Central memory CD8-positive, alpha-beta T cell (primary cell): ENCODE data around the gene CNN2.
A peak's percentile ranks its signal among the peaks of the same experiment; 100 is the strongest.

Experiments
- ATAC-seq: fragments of 150-1000 bp; cut with Tn5 transposase; replicated peaks from 2 replicates; pipeline ENCODE4 v1.10.0; 2022; ENCODE audit warnings: mild to moderate bottlenecking, moderate FRiP score, moderate number of reproducible peaks; ENCODE audit not compliant: poor library complexity, severe bottlenecking; ENCODE audit errors: extremely low read depth
- DNase-seq, 2 donors: peaks; one replicate each; pipeline ENCODE4 v3.0.0; 2021; ENCODE audit warnings: low spot score in 2 of 2
- H3K27ac Mint-ChIP-seq: one replicate; pipeline ENCODE4 v1.8.0; 2022; ENCODE audit warnings: low read depth, mild to moderate bottlenecking, moderate library complexity, mixed read lengths
- H3K27me3 Mint-ChIP-seq: one replicate; pipeline ENCODE4 v1.8.0; 2022; ENCODE audit warnings: mixed read lengths
- H3K36me3 Mint-ChIP-seq: one replicate; pipeline ENCODE4 v1.8.0; 2022; ENCODE audit warnings: mild to moderate bottlenecking, moderate library complexity, mixed read lengths; ENCODE audit not compliant: insufficient read depth
- H3K4me1 Mint-ChIP-seq: one replicate; pipeline ENCODE4 v1.8.0; 2022; ENCODE audit warnings: mixed read lengths
- H3K4me3 Mint-ChIP-seq: one replicate; pipeline ENCODE4 v1.8.0; 2022; ENCODE audit warnings: mild to moderate bottlenecking, moderate library complexity, mixed read lengths
- H3K9me3 Mint-ChIP-seq: one replicate; pipeline ENCODE4 v1.8.0; 2022; ENCODE audit warnings: mixed read lengths

Gene CNN2

GRCh38 chr19:1032264-1032867, 6.0 kb downstream of the CNN2 start:
- DNase-seq (no peak), ATAC-seq (no peak)
- H3K27me3 Mint-ChIP-seq, result no peaks in the 10 kb centered on the region
- peaks cover 66% of the 10 kb centered on the region for H3K36me3 Mint-ChIP-seq
- H3K4me3 Mint-ChIP-seq, result peak overlapping the region; percentile 98
- H3K4me1 Mint-ChIP-seq, result peaks cover 38% of the 10 kb centered on the region
- H3K27ac Mint-ChIP-seq, result peak overlapping the region; percentile 91
- no peaks in the 10 kb centered on the region for H3K9me3 Mint-ChIP-seq

GRCh38 chr19:1035998-1036621, 9.7 kb downstream of the CNN2 start:
- Mint-ChIP-seq H3K4me3 (no peak overlapping the region), H3K27me3 (no peaks in the 10 kb centered on the region), H3K9me3 (no peaks in the 10 kb centered on the region), H3K36me3 (peaks cover 78% of the 10 kb centered on the region), H3K4me1 (peaks cover 53% of the 10 kb centered on the region), H3K27ac (peak overlapping the region; percentile 74)
- ATAC-seq (no peak), DNase-seq (no peak)

GRCh38 chr19:1037621-1038064, 11.2 kb downstream of the CNN2 start:
- Mint-ChIP-seq H3K36me3 (peaks cover 63% of the 10 kb centered on the region), H3K4me3 (peak overlapping the region; percentile 97)

DNA sequence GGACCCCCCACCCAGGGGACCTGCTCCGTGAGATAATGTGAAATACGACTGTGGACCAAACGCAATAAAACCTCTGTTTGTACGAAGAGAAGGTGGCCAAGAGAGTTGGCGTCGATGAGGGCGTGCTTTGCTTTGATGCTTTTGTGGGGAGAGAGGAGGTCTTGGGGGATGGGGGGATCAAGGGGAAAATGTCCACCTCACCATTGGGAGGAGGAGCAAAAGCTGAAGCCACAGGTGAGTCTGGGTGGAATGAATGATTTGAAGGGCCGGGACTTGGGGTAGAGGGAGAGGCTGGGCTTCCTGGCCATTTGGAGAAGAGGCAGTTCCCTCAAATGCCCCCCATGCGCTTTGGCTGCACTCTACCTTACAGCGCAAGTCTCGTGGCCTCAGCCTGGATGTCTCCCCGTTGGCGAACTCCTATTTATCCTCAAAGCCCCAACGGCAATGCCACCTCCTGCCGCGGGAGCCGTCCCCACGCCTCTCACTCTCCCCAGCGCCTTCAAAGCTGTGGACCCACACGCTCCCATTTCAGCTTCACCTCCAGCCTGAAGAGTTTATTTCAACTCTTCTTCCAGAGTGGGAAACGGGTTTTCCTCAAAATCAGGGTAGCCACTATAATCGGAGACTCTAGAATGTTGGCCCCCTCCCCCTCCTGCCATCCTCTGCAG, 12.7 kb downstream of the CNN2 start:
- Mint-ChIP-seq H3K4me1 (peaks cover 47% of the 10 kb centered on the region), H3K4me3 (peak overlapping the region; percentile 97), H3K9me3 (no peaks in the 10 kb centered on the region), H3K27ac (peak overlapping the region; percentile 83), H3K27me3 (no peaks in the 10 kb centered on the region), H3K36me3 (peaks cover 61% of the 10 kb centered on the region)
- ATAC-seq, result no peak
- no peak for DNase-seq

More at GRCh38 chr19:1037621-1038064, 11.2 kb downstream of the CNN2 start:
- Mint-ChIP-seq H3K4me1 (peaks cover 52% of the 10 kb centered on the region), H3K9me3 (no peaks in the 10 kb centered on the region), H3K27me3 (no peaks in the 10 kb centered on the region), H3K27ac (peak overlapping the region; percentile 83)
- DNase-seq (no peak), ATAC-seq (no peak)

- Mint-ChIP-seq H3K4me1 (peaks cover 47% of the 10 kb centered on the region), H3K27ac (peak within 1 kb of the TSS; percentile 83), H3K4me3 (peak within 1 kb of the TSS; percentile 97), H3K36me3 (peaks cover 64% of the 10 kb centered on the region), H3K27me3 (no peaks in the 10 kb centered on the region), H3K9me3 (no peaks in the 10 kb centered on the region)
- DNase-seq (peak; percentile 98 to 99), ATAC-seq (peak; percentile 96)
Observed at GRCh38 chr19:1039646-1040475, 13.5 kb downstream of the CNN2 start, which contains the start of gene ABCA7. Gene ABCA7 (plus strand): TSS chr19:1040107. CDS start chr19:1041362, 1,255 bp downstream.

DNA sequence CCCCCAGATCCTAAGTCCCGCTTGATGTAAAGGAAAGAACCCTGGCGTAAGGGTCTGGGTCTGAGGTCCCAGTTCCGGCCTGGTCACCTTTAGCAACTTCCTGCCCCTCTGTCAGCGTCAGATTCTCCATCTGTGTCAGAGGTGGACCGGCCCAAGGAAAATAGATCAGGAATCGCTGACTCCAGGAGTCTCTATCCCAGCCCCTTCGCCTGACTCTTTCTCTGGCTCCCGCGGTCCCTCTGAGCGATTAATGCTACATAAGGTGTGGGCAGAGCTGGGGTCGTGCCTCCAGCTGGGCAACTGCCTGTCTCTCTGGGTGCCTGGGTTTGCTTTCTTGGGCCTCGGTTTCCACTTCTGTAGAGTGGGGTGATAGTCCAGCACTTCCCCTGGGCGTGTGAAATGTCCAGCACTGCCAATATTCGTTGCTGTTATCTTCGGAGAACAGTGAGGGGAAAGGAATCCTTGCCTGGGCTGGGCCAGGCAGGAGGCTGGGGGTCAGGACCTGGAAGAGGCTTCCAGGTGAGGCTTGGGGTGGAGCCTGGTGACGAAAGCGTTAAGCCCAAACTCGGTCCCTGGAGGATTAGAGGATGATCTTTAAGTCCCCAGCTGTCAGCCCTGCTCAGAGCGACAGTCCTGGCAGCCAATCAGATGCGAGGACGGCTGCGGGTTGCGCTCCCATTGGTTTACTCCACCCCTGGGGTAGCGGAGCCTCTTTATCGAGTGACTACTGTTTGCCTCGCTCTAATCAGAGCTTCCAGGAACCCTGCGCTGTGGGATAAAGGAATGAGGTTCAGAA, 14.3 kb downstream of the CNN2 start:
- peak overlapping the region; percentile 97 for H3K4me3 Mint-ChIP-seq
- H3K9me3 Mint-ChIP-seq, result no peaks in the 10 kb centered on the region
- H3K4me1 Mint-ChIP-seq, result peaks cover 46% of the 10 kb centered on the region
- no peaks in the 10 kb centered on the region for H3K27me3 Mint-ChIP-seq
- ATAC-seq (peak; percentile 50), DNase-seq (peak; percentile 73 to 78)
- peak overlapping the region; percentile 83 for H3K27ac Mint-ChIP-seq
- H3K36me3 Mint-ChIP-seq, result peaks cover 58% of the 10 kb centered on the region

GRCh38 chr19:1041272-1041834, 14.9 kb downstream of the CNN2 start:
- peaks cover 44% of the 10 kb centered on the region for H3K4me1 Mint-ChIP-seq
- no peak for DNase-seq

GRCh38 chr19:1041835-1042685, 15.7 kb downstream of the CNN2 start:
- Mint-ChIP-seq H3K4me3 (peak overlapping the region; percentile 97), H3K9me3 (no peaks in the 10 kb centered on the region), H3K36me3 (peaks cover 46% of the 10 kb centered on the region), H3K4me1 (peaks cover 40% of the 10 kb centered on the region), H3K27me3 (no peaks in the 10 kb centered on the region), H3K27ac (no peak overlapping the region)
- ATAC-seq (no peak), DNase-seq (no peak)

More at GRCh38 chr19:1041272-1041834, 14.9 kb downstream of the CNN2 start:
- Mint-ChIP-seq H3K9me3 (no peaks in the 10 kb centered on the region), H3K27ac (no peak overlapping the region), H3K36me3 (peaks cover 52% of the 10 kb centered on the region), H3K27me3 (no peaks in the 10 kb centered on the region), H3K4me3 (peak overlapping the region; percentile 97)
- ATAC-seq, result no peak

GRCh38 chr19:1042689-1043511, 16.5 kb downstream of the CNN2 start:
- no peaks in the 10 kb centered on the region for H3K9me3 Mint-ChIP-seq
- H3K4me1 Mint-ChIP-seq, result peaks cover 32% of the 10 kb centered on the region
- peak overlapping the region; percentile 31 for H3K4me3 Mint-ChIP-seq
- H3K27me3 Mint-ChIP-seq, result no peaks in the 10 kb centered on the region
- no peak overlapping the region for H3K27ac Mint-ChIP-seq
- peaks cover 38% of the 10 kb centered on the region for H3K36me3 Mint-ChIP-seq
- ATAC-seq (no peak), DNase-seq (no peak)

DNA sequence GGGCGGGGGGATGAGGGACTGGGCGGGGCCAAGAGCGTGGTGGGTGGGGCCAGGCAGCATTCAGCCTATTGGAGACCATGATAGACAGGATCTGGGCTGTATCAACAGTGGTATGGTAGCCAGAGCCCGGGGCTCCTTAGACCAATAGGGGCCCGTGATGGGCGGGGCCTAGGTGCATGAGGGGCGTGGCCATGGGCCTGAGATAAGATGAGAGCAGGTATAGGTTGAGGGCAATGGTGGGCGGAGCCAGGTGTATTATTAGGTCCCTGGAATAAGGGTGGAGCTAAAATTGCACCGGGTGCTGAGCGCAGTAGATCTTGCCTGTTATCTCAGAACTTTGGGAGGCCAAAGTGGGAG, 18.8 kb downstream of the CNN2 start:
- ATAC-seq, result peak; percentile 69
- H3K9me3 Mint-ChIP-seq, result no peaks in the 10 kb centered on the region
- H3K4me3 Mint-ChIP-seq, result no peak overlapping the region
- H3K4me1 Mint-ChIP-seq, result peaks cover 9% of the 10 kb centered on the region
- peaks cover 19% of the 10 kb centered on the region for H3K36me3 Mint-ChIP-seq
- DNase-seq, result peak in 1 of 2 donors; percentile 70
- H3K27ac Mint-ChIP-seq, result peak overlapping the region; percentile 55
- H3K27me3 Mint-ChIP-seq, result no peaks in the 10 kb centered on the region
